ENCODE results near the gene ADAM20. TPM values are rescaled to one million over a fixed set of nuclear protein-coding genes. Genes with fewer than 3 reads are reported as not detected.

The ADAM20 gene
- total RNA-seq, 1 experiment from 2014 or later = 0.94 TPM

- intact Hi-C loops (cut with micrococcal nuclease; ENCODE audit: unreplicated experiment) = no loop called here
- no TSS peak for BruUV-seq (replicated peaks)
- Histone ChIP-seq H3K4me2 (no peak overlapping the region), H3K9me2 (ENCODE audit: insufficient read depth) (no peaks in the 10 kb centered on the region), H3K27ac (no peak overlapping the region), H3K27me3 (ENCODE audit: insufficient read depth, low read depth) (no peaks in the 10 kb centered on the region), H3F3A (ENCODE audit: insufficient read depth, low read depth) (no peaks in the 10 kb centered on the region), H3K9me3 (ENCODE audit: insufficient read depth, low read depth) (no peaks in the 10 kb centered on the region), H4K20me1 (ENCODE audit: insufficient read depth) (no peaks in the 10 kb centered on the region), H2AFZ (no peak overlapping the region), H3K4me1 (replicated peaks; ENCODE audit: insufficient read depth) (no peaks in the 10 kb centered on the region), H3K36me3 (ENCODE audit: low read depth) (no peaks in the 10 kb centered on the region), H3K4me3 (no peak overlapping the region), H3K79me2 (ENCODE audit: low read depth) (no peaks in the 10 kb centered on the region)
- CTCF ChIA-PET = no interaction called here
- POLR2A ChIA-PET (ENCODE audit: unreplicated experiment) = no interaction called here
- TF ChIP-seq EZH2 (IDR thresholded peaks at IDR 0.05; ENCODE audit: low read depth) (no peak), CTCF (conservative IDR thresholded peaks at IDR 0.05) (no peak)
- no peak for DNase-seq
These were observed 61.0 kb downstream of the ADAM20 start for GRCh38 chr14:70473825-70474224.

Other genes starting within 250 kb of the ADAM20 start
- 73.9 and 87.0 TPM in 2 replicates for gene COX16, start 175.3 kb downstream of the ADAM20 start, total RNA-seq (2021)
- gene SYNJ2BP, start 117.9 kb downstream of the ADAM20 start, total RNA-seq (2021) = 21.2 and 30.2 TPM in 2 replicates
- gene ADAM21, start 82.8 kb downstream of the ADAM20 start, total RNA-seq (2021) = 0.15 TPM in 1 of 2 replicates, not detected in the other
- gene MED6, start 65.7 kb upstream of the ADAM20 start, total RNA-seq (2021) = 46.5 and 58.2 TPM in 2 replicates
- 9.3 and 9.9 TPM in 2 replicates for gene TTC9, start 106.9 kb upstream of the ADAM20 start, total RNA-seq (2021)